GM21786 (cell line): Measurements from ENCODE around the gene TARBP1.
"Not testable (repeated sequence)": the region's sequence is repeated elsewhere in the genome, so short reads cannot be mapped to it uniquely, and the experiment has no call there.

Source experiments
- ATAC-seq: cut with Tn5 transposase; IDR thresholded peaks from one replicate; pipeline ENCODE4 v1.9.1; 2021; ENCODE audit not compliant: unreplicated experiment

The TARBP1 gene

DNA sequence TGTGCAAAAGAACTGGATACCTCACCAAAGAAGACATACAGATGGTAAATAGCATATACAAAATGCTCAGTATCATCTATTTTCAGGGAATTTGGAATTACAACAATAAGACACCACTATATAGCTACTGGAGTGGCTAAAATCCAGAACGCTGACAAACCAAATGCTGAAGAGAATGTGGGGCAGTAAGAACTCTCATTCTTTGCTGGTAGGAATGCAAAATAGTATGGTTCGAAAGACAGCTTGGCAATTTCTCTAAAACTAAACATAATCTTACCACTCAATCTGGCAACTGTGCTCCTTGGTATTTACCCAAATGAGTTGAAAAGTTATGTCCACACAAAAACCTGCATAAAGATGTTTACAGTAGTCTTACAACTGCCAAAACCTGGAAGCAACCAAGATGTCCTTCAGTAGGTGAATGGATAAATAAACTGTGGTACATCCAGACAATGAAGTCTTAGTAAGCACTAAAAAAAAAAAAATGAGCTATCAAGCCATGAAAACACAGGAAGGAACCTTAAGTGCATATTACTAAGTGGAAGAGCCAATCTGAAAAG, 26.5 kb downstream of the TARBP1 start:
- ATAC-seq, result no peak

DNA sequence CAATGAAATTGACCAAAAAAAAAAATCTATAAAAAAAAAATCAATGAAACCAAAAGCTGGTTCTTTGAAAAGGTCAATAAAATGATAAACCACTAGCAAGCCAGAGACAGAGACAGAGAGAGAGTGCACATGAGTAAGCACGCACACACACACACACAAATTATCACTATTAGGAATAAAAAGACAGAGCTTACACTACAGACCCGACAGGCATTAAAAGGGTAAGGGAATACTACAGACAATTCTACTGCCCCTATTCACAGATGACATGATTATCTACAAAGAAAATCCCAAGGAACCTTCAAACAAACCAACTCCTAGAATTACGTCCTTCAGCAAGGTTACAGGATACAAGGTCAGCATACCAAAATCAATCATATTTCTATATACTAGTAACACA, 38.6 kb downstream of the TARBP1 start:
- no peak for ATAC-seq

DNA sequence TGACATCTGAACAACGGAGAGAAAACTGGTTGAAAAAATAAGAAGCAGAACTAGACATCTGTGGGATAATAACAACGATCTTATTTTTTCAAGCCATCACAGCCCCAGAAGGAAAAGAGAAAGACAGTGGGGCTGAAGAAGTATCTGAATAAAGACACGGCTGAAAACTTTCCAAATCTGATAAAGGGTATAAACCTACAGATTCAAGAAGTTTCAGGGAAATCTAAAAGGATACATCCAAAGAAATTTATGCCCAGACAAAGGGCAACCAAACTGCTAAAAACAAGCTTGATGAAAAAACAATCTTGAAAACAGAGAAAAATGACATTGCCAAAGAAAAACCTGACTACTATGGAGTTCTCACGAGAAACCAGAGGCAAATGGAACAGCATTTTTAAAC, 40.4 kb downstream of the TARBP1 start:
- ATAC-seq, result no peak

GRCh38 chr1:234437423-234438171, 41.4 kb downstream of the TARBP1 start:
- no peak for ATAC-seq

- no peak for ATAC-seq
Measured at GRCh38 chr1:234435620-234436019, 43.4 kb downstream of the TARBP1 start.

DNA sequence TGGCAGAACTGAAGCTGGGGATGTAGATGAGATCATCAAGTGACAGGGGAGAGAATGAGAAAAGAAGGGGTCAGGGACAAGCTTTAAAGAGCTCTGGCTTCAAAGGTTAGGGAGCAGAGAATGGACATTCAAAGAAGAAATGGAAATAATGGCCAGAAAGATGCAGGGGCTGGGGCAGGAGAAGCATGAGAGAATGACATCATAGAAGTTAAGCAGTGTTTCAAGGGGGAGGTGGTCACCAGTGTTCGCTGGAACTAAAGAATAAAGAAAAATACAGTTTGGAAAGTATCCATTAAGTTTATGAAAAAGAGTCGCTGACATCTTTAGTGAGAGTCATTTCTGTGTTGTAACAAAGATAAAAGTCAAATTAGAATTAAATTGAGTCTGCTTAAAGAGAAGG, 44.3 kb downstream of the TARBP1 start:
- ATAC-seq, result no peak

GRCh38 chr1:234433563-234434285, 45.3 kb downstream of the TARBP1 start:
- ATAC-seq, result peak; percentile 83

DNA sequence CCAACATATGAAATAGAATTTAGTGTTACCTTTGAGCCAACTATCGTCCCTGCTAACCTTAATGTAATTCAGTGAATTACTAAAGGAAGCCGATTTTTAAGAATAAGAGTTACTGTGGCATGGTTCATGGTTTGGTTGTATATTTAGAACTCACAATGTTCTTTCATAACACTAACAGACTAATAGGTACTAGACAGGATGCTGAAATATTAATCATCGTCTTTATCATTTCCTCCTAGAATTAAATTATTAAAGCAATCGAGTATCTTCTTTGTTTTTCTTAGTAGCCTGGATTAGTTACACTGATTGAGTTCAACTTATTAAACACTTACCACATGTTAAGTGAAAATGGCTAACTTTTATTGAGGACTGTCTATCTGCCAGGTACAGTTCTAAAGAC, 47.7 kb downstream of the TARBP1 start:
- no peak for ATAC-seq

GRCh38 chr1:234430691-234431090, 48.3 kb downstream of the TARBP1 start:
- no peak for ATAC-seq

- ATAC-seq, result no peak
Measured at GRCh38 chr1:234429434-234429806, 49.6 kb downstream of the TARBP1 start.

- no peak for ATAC-seq
Measured at GRCh38 chr1:234427950-234428646, 50.9 kb downstream of the TARBP1 start.

- ATAC-seq, result no peak
Measured at GRCh38 chr1:234413990-234414389, 65.0 kb downstream of the TARBP1 start.

- ATAC-seq, result no peak
Measured at GRCh38 chr1:234413485-234413884, 65.5 kb downstream of the TARBP1 start.

- no peak for ATAC-seq
Measured at GRCh38 chr1:234412830-234413229, 66.1 kb downstream of the TARBP1 start.

DNA sequence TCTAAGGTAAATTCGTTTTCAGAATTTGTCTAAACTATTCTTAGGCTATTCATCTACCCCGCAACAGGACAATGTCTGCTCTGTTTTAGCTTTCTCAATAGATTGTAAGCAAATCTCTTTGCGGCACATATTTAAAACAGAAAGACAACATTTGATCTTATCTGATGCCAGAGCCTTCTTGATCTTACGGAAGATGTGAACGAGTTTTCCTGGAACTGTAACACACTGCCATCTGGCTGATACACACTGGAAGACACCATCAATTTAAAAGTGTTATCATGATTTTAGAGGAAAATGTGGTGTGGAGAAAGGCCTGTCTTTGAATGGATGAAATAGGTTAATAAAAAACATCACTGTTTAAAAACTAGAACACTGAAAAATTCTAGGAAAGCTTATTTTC, 69.7 kb downstream of the TARBP1 start:
- no peak for ATAC-seq

- ATAC-seq, result no peak
Measured at GRCh38 chr1:234408757-234409156, 70.2 kb downstream of the TARBP1 start.

DNA sequence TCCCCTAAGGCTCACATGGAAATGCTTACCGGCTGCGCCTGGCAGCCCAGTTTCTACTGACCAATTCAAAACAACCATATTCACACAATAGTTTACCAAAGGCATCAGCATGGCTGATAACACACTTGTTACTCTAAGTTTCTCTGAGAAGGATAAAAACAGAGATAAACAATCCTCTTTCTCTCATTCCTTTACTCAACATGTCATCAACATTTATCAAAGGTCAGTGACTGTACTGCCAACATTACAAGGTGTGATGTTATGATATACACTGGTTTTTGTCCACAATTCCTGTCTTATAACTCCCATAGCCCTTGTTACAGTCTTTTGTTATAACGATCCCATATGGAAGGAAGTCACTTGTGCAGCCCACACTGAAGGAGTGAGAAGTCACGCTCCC, 72.1 kb downstream of the TARBP1 start:
- no peak for ATAC-seq

DNA sequence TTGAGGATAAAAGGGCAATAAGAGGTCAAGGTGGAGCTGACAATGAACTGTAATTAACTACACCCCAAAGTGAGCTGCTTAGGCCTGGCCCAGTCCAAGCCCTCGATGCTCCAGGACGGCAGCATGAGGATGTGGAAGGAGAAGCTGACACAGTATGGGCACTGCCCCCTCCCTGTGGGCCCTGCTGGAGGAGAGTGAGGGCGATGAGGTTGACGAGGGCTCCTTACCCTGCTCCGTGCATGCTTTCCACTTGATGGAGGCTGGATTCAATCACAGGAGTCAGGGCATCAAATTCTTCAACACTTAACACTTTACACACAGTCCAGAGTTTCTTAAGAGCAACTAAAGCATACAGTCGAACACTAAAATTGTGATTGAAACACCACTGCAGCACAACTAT, 73.3 kb downstream of the TARBP1 start:
- no peak for ATAC-seq

DNA sequence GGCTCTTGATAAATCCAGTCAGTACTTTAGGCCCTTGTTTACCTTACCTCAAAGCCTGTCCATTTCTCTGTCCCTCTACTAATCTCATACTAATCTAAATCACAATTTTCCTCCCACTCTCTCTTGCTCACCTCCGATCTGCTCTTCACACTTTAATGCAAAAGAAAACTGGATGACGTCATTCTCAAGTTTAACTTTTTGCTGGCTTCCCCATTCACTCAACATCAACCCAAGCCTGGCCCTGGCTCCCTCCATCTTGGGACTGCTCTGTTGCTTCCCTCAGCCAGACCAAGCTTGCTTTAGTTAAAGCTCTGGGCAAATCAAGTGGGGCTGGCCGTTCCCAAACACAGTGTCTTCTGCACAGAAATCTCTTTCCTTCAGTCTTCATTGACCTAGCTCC, 76.0 kb downstream of the TARBP1 start:
- ATAC-seq, result no peak

GRCh38 chr1:234401658-234402057, 77.3 kb downstream of the TARBP1 start:
- ATAC-seq, result no peak

DNA sequence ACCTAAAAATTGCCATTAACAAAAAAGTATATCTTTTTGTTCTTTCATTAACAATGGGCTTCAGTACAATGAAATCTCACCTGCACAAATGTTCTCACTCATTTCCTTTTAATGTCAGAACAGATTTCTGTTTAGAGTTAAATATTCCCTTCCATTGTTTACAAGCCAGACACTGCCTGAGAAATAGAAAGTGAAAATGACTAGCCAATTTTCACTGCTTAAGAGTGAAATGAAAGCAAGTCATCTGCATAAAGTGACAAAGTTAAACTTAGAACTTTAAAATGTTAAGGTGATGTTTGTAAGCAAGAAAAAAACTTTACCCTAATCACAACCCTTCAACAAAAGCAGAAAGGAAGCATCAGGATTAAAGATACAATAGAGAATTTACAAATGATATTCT, 78.2 kb downstream of the TARBP1 start:
- ATAC-seq, result no peak

GRCh38 chr1:234399515-234399914, 79.5 kb downstream of the TARBP1 start:
- not testable (repeated sequence) for ATAC-seq
